Heart left ventricle (tissue), 13 donors: Measurements from ENCODE around the gene SNCAIP.

Experiments used
- POLR2A ChIP-seq, 2 donors: fragments of 450-650 bp; IDR thresholded peaks; one replicate each; pipeline ENCODE4 v1.6.1; 2017; ENCODE audit warnings: antibody characterized with exemption in 2 of 2, mild to moderate bottlenecking in 2 of 2, moderate library complexity in 2 of 2
- TF ChIP-seq, protein P1 (sequence below), 12 donors: fragments of 200-600 bp; sonication (generic) in 4 of 12; IDR thresholded peaks; one replicate each; pipeline versions ENCODE4 v1.5.0 to v1.8.0; 2018 to 2022; ENCODE audit warnings: antibody characterized with exemption in 12 of 12, mild to moderate bottlenecking in 5 of 12
- donor health status: ischemic (EF 13 %, LVEDD 7.1; RV severe dilation, severe dysfunction).
- donor health status: DM: no; HTN: yes; CAD: no.
- donor health status: DM: no; HTN: no; CAD: no.
- donor health status: ischemic (EF 25% LVEDD 6.9; RV normal size, moderate dysfunction).
- donor health status: ischemic (EF 25% LVEDD 5.7; RV mildly dilated, moderate dysfunction).
- donor health status: ischemic (EF 35%, LVEDD 5.7; RV mildly dilated, moderate dysfunction).
- donor health status: nonischemic (EF 11% LVEDD 7.7; RV severe dilation, severe dysfunction).
- donor health status: DM: yes; HTN: yes; CAD: no.
- donor health status: PGD.
- donor health status: ischemic (EF 29% LVEDD 5.4; RV normal size, mild dysfunction).
- donor health status: nonischemic (EF 23%, LVEDD 6.1; RV moderate dilation, normal function).

DNA sequence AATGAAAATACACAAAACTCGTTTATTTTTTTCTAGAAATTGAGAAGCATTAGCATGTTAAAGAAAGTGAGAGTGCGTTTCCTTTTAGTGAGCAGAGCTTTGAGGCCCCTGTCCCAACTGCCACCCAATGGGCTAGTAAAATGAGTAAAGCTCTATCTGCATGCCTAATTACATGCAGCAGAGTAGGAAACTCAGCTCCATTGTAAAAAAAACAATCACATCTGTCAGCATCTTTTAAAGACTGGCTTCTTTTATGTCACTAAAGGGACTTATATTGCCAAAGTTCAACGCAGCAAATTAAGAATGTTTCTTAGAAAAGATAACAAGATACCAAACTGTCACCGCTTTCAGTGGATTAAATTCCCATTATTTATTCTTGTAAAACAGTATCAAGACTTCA, 154.0 kb downstream of the SNCAIP start:
- TF ChIP-seq, protein P1, sequence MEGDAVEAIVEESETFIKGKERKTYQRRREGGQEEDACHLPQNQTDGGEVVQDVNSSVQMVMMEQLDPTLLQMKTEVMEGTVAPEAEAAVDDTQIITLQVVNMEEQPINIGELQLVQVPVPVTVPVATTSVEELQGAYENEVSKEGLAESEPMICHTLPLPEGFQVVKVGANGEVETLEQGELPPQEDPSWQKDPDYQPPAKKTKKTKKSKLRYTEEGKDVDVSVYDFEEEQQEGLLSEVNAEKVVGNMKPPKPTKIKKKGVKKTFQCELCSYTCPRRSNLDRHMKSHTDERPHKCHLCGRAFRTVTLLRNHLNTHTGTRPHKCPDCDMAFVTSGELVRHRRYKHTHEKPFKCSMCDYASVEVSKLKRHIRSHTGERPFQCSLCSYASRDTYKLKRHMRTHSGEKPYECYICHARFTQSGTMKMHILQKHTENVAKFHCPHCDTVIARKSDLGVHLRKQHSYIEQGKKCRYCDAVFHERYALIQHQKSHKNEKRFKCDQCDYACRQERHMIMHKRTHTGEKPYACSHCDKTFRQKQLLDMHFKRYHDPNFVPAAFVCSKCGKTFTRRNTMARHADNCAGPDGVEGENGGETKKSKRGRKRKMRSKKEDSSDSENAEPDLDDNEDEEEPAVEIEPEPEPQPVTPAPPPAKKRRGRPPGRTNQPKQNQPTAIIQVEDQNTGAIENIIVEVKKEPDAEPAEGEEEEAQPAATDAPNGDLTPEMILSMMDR (IDR thresholded peaks at IDR 0.05): no peak
- no peak for TF ChIP-seq POLR2A (IDR thresholded peaks at IDR 0.05)
